COLO829 (cell line): ENCODE results near the gene CHCHD5.
"Not testable (repeated sequence)": the region's sequence is repeated elsewhere in the genome, so short reads cannot be mapped to it uniquely, and the experiment has no call there.

Source experiments
- DNase-seq: peaks from one replicate; pipeline ENCODE4 v3.0.0; 2012; ENCODE audit warnings: low spot score

Gene CHCHD5, protein sequence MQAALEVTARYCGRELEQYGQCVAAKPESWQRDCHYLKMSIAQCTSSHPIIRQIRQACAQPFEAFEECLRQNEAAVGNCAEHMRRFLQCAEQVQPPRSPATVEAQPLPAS

GRCh38 chr2:112584134-112584890, at the start of gene CHCHD5:
Gene CHCHD5, plus strand, starts transcription at chr2:112584609. Its CDS starts 39 bp downstream, at chr2:112584648.
- DNase-seq = peak; percentile 91

DNA sequence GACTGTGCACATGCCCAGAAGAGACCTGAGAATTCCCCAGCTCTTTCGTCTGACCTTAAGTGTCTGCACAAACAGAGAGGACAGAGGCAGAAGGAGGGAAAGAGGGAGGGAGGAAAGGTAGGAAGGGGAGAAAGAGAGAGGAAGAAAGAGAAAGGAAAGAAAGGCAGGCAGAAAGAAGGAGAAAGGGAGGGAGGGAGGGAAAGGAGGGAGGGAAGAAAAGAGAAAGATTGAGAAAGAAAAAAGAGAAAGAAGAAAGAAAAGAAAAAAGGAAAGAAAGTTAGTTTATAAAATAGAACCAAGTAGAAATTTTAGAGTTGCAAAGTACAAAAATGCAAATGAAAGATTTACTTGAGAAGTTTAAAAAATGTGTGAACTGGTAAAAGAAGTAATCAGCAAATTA, 49.6 kb upstream of the CHCHD5 start:
- DNase-seq = no peak

- not testable (repeated sequence) for DNase-seq
Measured at GRCh38 chr2:112536665-112537064, 47.7 kb upstream of the CHCHD5 start.

GRCh38 chr2:112539306-112539705, 45.1 kb upstream of the CHCHD5 start:
- DNase-seq = no peak

- DNase-seq = no peak
Measured at GRCh38 chr2:112540906-112541305, 43.5 kb upstream of the CHCHD5 start.

DNA sequence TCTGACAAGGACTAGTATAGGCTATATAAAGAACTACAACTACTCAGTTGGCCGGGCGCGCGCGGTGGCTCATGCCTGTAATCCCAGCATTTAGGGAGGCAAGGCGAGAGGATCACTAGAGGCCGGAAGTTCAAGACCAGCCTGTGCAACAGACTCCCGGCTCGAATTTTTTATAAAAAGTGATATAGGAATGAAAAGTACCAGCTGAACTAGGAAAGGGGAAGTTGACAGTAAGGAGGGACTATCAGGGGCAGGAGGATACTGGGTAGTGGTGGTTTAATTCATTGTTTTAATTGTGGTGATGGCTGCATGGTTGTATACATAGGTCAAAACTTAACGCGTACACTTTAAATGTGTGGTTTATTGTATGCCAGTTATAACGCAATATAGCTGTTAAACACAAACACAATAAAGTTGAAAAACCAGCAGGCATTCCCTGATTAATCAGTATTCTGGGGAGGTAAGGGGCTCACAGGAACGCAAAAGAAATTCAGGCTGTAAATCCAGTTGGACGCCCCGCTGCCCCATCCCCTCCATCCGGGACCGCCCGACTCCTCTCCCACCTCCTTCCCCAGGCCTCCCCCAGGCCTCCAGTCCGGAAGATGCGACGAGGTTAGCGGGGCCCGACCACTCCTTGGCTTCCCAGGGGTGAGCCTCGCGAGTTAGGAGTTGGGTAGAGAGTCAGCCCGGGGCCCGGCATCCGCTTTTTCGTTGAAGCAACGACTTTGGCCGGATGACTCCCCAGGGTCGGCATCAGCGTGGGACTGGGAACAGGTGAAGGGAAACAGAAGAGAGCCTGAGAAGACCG, 42.9 kb upstream of the CHCHD5 start:
- no peak for DNase-seq

DNA sequence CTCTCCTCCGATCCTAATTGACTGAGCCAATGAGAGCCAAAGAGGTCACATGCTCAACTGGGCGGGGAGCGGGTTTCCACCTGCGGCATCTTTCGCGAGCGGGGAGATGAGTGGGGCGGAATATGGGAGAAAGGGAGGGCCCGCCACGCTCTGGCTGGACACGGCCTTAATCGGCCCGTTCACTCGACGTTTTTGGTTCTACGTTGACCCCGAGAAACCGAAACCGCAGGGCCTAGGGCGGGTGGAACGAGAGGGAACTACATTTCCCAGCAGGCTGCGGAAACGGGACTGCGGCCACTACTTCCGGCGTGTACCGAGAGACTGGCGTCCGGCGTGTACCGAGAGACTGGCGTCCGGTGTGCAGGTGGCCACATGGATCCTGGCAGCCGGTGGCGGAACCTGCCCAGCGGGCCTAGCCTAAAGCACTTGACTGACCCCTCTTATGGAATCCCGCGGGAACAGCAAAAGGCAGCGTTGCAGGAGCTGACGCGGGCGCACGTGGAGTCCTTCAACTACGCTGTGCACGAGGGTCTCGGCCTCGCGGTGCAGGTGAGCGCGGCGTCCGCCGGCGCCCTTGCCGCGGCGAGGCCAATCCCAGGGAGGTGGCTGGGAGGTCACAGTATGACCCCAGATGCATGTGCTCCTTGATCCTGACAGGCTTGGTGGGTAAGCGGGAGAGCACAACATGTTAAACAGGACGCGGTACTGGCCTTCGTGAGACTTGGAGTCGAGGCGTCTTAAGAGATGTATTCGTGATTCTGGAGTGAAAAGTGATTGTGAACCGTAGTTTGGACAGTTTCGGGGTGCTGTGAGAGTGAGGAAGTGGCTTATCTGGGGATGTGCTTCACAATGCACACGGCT, 42.1 kb upstream of the CHCHD5 start, which contains the start of gene POLR1B:
Gene POLR1B, plus strand, starts transcription at position 343 of the 861 bp plus-strand sequence. Its CDS starts 30 bp downstream, at position 373.
- peak; percentile 79 for DNase-seq

DNA sequence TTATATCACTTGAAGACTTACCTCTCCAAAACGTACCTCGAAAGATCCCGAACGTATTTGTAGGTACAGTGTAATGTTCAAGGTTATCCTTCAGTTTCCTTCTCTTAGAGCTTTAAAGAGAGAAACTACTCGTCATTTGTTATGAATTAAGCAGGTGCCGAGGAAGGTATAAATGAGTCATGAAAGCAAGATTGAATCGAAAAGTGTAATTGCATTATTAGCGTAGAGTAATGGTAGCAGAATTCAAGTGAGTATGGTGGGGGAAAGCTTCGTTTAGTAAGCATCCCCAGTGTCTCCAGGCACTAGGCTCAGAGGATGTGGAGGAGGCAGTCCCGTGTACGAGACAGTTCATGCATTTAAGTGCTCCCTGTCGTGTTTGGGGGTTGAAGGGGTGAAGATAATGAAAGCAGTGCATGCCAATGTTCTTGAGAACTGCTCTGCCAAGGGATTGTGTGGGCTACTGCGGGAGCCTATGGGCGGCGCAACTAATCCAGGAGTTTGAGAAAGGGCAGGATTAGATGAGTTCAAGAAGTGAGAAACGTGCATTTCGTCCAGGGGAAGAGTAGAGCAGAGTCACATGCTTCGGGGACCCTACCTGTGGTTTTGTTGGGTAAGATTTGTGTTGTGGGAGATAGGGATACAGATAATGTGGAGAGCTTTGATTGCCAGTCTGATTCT, 41.3 kb upstream of the CHCHD5 start:
- DNase-seq = no peak

- DNase-seq = no peak
Measured at GRCh38 chr2:112547333-112547732, 37.1 kb upstream of the CHCHD5 start.

GRCh38 chr2:112548980-112549379, 35.4 kb upstream of the CHCHD5 start:
- no peak for DNase-seq

- DNase-seq = no peak
Measured at GRCh38 chr2:112566104-112566503, 18.3 kb upstream of the CHCHD5 start.

- not testable (repeated sequence) for DNase-seq
Measured at GRCh38 chr2:112566508-112566907, 17.9 kb upstream of the CHCHD5 start.

DNA sequence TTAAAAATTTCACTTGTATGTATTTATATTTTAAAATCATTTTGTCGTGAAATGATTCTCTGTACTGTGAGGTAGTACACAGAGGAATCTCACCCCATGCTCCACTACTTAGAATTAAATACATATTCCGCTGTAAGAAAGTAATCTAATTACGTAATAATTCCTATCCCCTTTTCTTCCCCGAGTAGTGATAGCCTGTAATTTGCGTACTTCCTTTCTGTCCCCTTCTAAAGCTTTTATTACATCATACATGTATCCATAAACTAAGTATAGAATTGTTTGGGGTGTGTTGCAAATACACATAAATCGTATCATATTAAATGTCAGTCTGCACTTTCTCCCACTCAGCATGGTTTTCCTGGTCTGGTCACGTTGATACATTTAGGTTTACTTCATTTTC, 12.4 kb upstream of the CHCHD5 start:
- no peak for DNase-seq

- no peak for DNase-seq
Measured at GRCh38 chr2:112577756-112578155, 6.7 kb upstream of the CHCHD5 start.

GRCh38 chr2:112579241-112579640, 5.2 kb upstream of the CHCHD5 start:
- no peak for DNase-seq

DNA sequence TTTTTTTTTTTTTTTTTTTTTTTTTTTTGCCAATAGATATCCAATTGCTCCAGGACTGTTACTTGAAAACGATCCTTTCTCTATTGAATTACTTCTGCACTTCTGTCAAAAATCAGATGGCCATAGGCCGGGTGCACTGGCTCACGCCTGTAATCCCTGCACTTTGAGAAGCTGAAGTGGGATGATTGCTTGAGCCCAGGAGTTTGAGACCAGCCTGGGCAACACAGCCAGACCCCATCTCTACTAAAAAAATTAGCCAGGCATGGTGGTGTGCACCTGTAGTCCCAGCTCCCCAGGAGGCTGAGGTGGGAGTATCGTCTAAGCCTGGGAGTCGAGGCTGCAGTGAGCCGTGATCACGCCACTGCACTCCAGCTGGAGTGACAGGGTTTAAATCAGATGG, 4.3 kb upstream of the CHCHD5 start:
- DNase-seq = no peak

DNA sequence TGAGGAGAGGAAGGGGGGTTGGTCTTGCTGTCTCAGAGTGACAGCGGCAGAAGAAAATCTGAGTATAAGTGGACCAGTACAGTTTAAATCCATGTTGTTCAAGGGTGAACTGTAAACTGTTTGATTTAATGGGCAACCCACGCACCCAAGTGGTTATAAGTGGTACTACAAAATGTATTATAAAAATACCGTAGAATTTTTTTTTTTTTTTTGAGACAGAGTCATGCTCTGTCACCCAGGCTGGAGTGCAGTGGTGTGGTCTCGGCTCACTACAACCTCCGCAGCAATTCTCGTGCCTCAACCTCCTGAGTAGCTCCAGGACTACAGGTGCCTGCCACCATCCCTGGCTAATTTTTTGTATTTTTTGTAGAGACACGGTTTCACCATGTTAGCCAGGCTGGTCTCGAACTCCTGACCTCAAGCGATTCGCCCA, 2.1 kb upstream of the CHCHD5 start:
- DNase-seq = peak; percentile 45

GRCh38 chr2:112583497-112584133, 794 bp upstream of the CHCHD5 start:
- DNase-seq = peak; percentile 28

- DNase-seq = no peak
Measured at GRCh38 chr2:112584891-112585250, 462 bp downstream of the CHCHD5 start.

- no peak for DNase-seq
Measured at GRCh38 chr2:112585400-112585799, 991 bp downstream of the CHCHD5 start.
